Caco-2 (cell line): ENCODE data around the gene GSTO1. TPM values are rescaled to one million over a fixed set of nuclear protein-coding genes. Genes with fewer than 3 reads are reported as not detected.
A peak's percentile ranks its signal among the peaks of the same experiment; 100 is the strongest.

ENCODE experiments used
- BruUV-seq: library from RNA; stranded (reverse); fragments of 400-500 nt; replicated peaks from 2 replicates; lab custom pipeline; 2021; lab: Mats Ljungman, UMichigan
- CTCF ChIA-PET: fragments of 300-600 bp; sonication (Branson Sonifier 250); formaldehyde crosslinking; loops from one replicate; lab custom pipeline; 2022; ENCODE audit warnings: antibody characterized with exemption; lab: Charles Lee
- POLR2A ChIA-PET: fragments of 300-600 bp; sonication (Branson Sonifier 250); formaldehyde crosslinking; loops from one replicate; lab custom pipeline; 2022; ENCODE audit warnings: antibody characterized with exemption; lab: Charles Lee
- DNase-seq, 2 experiments: peaks; one replicate each; pipeline versions ENCODE4 v3.0.0 to v3.0.0-alpha.2; 2020 to 2022
- H3K27me3 ChIP-seq: replicated peaks from 2 replicates; pipeline ENCODE4 v1.6.0; 2011; ENCODE audit warnings: low read length; ENCODE audit not compliant: control insufficient read depth, insufficient read depth
- H3K36me3 ChIP-seq: 2 replicates; pipeline ENCODE4 v1.5.1; 2011; ENCODE audit warnings: low read length; ENCODE audit not compliant: control insufficient read depth, insufficient read depth
- H3K4me1 ChIP-seq: fragments of 250-450 bp; sonication (Bioruptor Pico); 2 replicates; pipeline ENCODE4 v1.5.1; 2020; ENCODE audit warnings: mild to moderate bottlenecking
- H3K4me3 ChIP-seq: 2 replicates; pipeline ENCODE4 v1.5.1; 2011; ENCODE audit warnings: low read depth, mild to moderate bottlenecking, control low read depth, low read length
- H3K9me3 ChIP-seq: fragments of 250-450 bp; sonication (Bioruptor Pico); 2 replicates; pipeline ENCODE4 v1.5.1; 2020; ENCODE audit warnings: mild to moderate bottlenecking, moderate library complexity
- H3K27ac Mint-ChIP-seq: one replicate; pipeline ENCODE4 v1.8.0; 2022; ENCODE audit warnings: mixed read lengths; ENCODE audit not compliant: unreplicated experiment
- H3K27me3 Mint-ChIP-seq: one replicate; pipeline ENCODE4 v1.8.0; 2022; ENCODE audit warnings: mixed read lengths; ENCODE audit not compliant: insufficient read depth, unreplicated experiment
- H3K36me3 Mint-ChIP-seq: one replicate; pipeline ENCODE4 v1.8.0; 2022; ENCODE audit warnings: mild to moderate bottlenecking, mixed read lengths; ENCODE audit not compliant: insufficient read depth, unreplicated experiment
- H3K4me1 Mint-ChIP-seq: one replicate; pipeline ENCODE4 v1.8.0; 2022; ENCODE audit warnings: low read depth, mixed read lengths; ENCODE audit not compliant: unreplicated experiment
- H3K4me3 Mint-ChIP-seq: one replicate; pipeline ENCODE4 v1.8.0; 2022; ENCODE audit warnings: mild to moderate bottlenecking, moderate library complexity, mixed read lengths; ENCODE audit not compliant: unreplicated experiment
- H3K9me3 Mint-ChIP-seq: one replicate; pipeline ENCODE4 v1.8.0; 2022; ENCODE audit warnings: mixed read lengths; ENCODE audit not compliant: unreplicated experiment
- CTCF ChIP-seq, 2 experiments: fragments of 200-600 bp in 1 of 2; IDR thresholded peaks; 1 replicate in 1 of 2; 2 replicates in 1 of 2; pipeline versions ENCODE4 v1.5.1 to v1.8.0; 2011 to 2022; ENCODE audit warnings: antibody characterized with exemption in 1 of 2, control low read depth in 1 of 2, inconsistent platforms in 1 of 2, low read depth in 1 of 2, low read length in 1 of 2, mild to moderate bottlenecking in 1 of 2, moderate library complexity in 1 of 2; ENCODE audit not compliant: insufficient read depth in 1 of 2, severe bottlenecking in 1 of 2, unreplicated experiment in 1 of 2
- intact Hi-C: fragments of 100-400 bp; cut with micrococcal nuclease; formaldehyde crosslinking; loops from one replicate; pipeline ENCODE4 v1.10.0; 2022; ENCODE audit not compliant: unreplicated experiment
- total RNA-seq: library from RNA; stranded (reverse); gene quantifications from 2 replicates; pipeline ENCODE4 v1.2.3, GENCODE V29; 2022

Gene GSTO1
- total RNA-seq, 1 experiment from 2014 or later: 167 TPM

DNA sequence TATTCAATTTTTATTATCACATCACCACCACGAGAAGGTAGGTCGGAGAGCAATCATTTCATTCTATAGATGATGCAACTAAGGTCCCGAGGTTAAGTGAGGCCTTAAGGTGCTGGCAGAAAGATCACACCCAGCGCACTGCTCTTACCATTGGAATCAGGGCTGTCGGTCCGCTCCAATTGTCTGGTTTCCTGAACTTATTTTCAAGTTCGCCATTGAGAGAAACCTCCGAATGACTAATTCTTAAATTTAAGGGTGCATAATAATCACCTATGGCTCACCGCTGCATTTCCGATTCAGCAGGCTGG is 13.7 kb downstream of the GSTO1 start:
- TSS peak; percentile 72 for BruUV-seq
- intact Hi-C loops: no loop called here
- H3K4me1 Mint-ChIP-seq: peaks cover 12% of the 10 kb centered on the region
- CTCF ChIA-PET: no interaction called here
- H3K36me3 Mint-ChIP-seq: peaks cover 57% of the 10 kb centered on the region
- H3K36me3 ChIP-seq: peaks cover 1% of the 10 kb centered on the region; the same call in 1 of the 2 replicates
- H3K9me3 ChIP-seq: no peaks in the 10 kb centered on the region
- no peaks in the 10 kb centered on the region for H3K9me3 Mint-ChIP-seq
- H3K4me3 ChIP-seq: peak overlapping the region; percentile 86
- POLR2A ChIA-PET: interaction anchor here (1.0 to 1.9 kb wide), 5 partner anchors 13 to 147 kb away, joined by 3 to 19 read pairs (median 5); partner anchors contain the start of genes GSTO1 and SFR1
- TF ChIP-seq CTCF (IDR thresholded peaks at IDR 0.05; ENCODE audit: insufficient read depth in 1 of 2, low read depth in 1 of 2, low read length in 1 of 2, severe bottlenecking in 1 of 2, unreplicated experiment in 1 of 2): no peak
- DNase-seq: no peak
- H3K27me3 ChIP-seq: no peaks in the 10 kb centered on the region
- no peaks in the 10 kb centered on the region for H3K27me3 Mint-ChIP-seq
- peak overlapping the region; percentile 60 for H3K27ac Mint-ChIP-seq
- H3K4me3 Mint-ChIP-seq: peak overlapping the region; percentile 74
- peaks cover 25% of the 10 kb centered on the region for H3K4me1 ChIP-seq

DNA sequence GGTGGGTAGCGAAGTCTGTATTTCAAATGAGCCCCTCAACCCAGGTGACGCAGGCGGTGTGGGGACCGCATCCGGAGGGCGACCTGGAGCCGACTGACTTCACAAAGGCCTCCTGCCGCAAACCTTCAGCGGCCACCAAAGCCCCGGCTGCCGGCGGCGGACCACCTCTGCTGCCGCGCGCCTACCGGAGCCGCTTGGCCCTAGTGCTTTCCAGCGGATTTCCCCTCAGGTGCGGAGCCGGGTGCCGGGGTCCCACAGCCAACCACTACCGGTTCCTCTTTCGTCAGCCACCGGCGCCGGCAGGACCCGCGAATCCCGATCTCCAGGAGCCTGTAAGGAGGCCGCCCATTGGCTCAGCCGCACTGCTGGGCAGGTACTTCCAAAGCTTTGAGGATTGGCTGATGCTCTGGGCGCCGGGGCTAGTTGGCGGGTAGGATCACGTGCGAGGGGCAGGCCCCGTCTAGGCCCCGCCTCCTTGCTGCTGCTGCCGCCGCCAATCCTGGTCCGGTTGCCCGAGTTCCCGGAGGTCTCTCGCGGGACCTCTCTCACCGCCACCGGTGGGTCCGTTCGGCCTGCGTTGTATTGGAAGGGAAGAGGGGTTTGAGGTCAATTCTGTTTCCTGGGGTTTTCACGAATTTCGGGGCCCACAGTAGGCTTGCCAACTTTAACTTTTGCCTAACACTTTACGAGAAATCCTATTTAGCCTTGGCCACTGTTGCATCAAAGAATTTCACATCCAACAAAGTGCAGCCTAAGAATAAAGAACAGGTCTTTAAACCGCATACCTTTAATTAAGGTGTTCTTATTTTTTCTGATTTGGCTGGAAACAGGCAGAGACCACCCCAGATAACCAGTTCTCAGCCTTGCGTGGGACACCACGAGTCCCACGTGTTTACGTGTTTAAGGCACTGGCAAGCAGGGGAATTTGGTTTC is 14.3 kb downstream of the GSTO1 start, which contains the start of gene GSTO2:
Gene GSTO2, plus strand, starts transcription at position 472 of the 933 bp plus-strand sequence. CDS start 5,732 bp downstream, outside the sequence.
- Mint-ChIP-seq H3K4me3 (peak within 1 kb of the TSS; percentile 74), H3K27ac (peak within 1 kb of the TSS; percentile 60), H3K4me1 (peaks cover 9% of the 10 kb centered on the region), H3K9me3 (no peaks in the 10 kb centered on the region), H3K36me3 (peaks cover 51% of the 10 kb centered on the region), H3K27me3 (no peaks in the 10 kb centered on the region)
- no peaks in the 10 kb centered on the region for H3K27me3 ChIP-seq
- no peak for TF ChIP-seq CTCF (IDR thresholded peaks at IDR 0.05; ENCODE audit: insufficient read depth in 1 of 2, low read depth in 1 of 2, low read length in 1 of 2, severe bottlenecking in 1 of 2, unreplicated experiment in 1 of 2)
- peaks cover 19% of the 10 kb centered on the region for H3K4me1 ChIP-seq
- CTCF ChIA-PET: no interaction called here
- intact Hi-C loops: loop anchor here (1.0 kb wide), 2 partner anchors 15 to 37 kb away; partner anchors contain the start of genes CFAP43 and GSTO1
- POLR2A ChIA-PET: interaction anchor here (0.6 to 1.9 kb wide), 6 partner anchors 14 to 302 kb away, joined by 3 to 19 read pairs (median 4); partner anchors contain the start of genes GSTO1, SFR1 and SLK
- DNase-seq: peak; percentile 99
- BruUV-seq: no TSS peak
- H3K4me3 ChIP-seq: peak within 1 kb of the TSS; percentile 86
- H3K9me3 ChIP-seq: no peaks in the 10 kb centered on the region
- H3K36me3 ChIP-seq: peaks cover 1% of the 10 kb centered on the region; the same call in 1 of the 2 replicates

DNA sequence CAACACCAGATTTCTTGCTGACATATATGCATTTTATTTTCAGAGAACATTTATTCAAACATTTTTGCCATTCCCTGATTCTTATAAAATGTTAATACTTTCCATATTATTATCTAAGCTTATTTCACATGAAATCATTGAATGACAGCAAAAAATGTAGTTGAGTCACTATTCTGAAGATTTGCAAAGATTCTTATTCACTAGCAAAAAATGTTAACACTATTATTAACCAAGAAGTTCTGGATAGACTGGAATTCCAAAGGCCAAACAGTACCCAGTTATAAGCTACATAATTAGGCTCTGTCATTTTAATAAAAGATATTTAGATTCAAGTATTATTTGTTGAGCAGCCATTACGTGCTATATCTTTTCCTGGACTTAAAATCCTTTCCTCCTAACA is 18.6 kb downstream of the GSTO1 start:
- Histone ChIP-seq H3K36me3 (no peaks in the 10 kb centered on the region), H3K4me1 (no peaks in the 10 kb centered on the region), H3K9me3 (no peaks in the 10 kb centered on the region), H3K4me3 (no peak overlapping the region), H3K27me3 (no peaks in the 10 kb centered on the region)
- CTCF ChIA-PET: interaction anchor here (1.1 kb wide), 1 partner anchor 32 kb away, joined by 3 read pairs; no protein-coding TSS in a partner anchor
- no TSS peak for BruUV-seq
- intact Hi-C loops: no loop called here
- POLR2A ChIA-PET: no interaction called here
- TF ChIP-seq CTCF (IDR thresholded peaks at IDR 0.05; ENCODE audit: insufficient read depth in 1 of 2, low read depth in 1 of 2, low read length in 1 of 2, severe bottlenecking in 1 of 2, unreplicated experiment in 1 of 2): no peak
- Mint-ChIP-seq H3K27ac (no peak overlapping the region), H3K9me3 (no peaks in the 10 kb centered on the region), H3K36me3 (peaks cover 10% of the 10 kb centered on the region), H3K27me3 (no peaks in the 10 kb centered on the region), H3K4me3 (no peak overlapping the region), H3K4me1 (peaks cover under 1% of the 10 kb centered on the region)
- DNase-seq: no peak
